Neural cell (in vitro differentiated cells): ENCODE results near the gene PVALB. TPM values are rescaled to one million over a fixed set of nuclear protein-coding genes. Genes with fewer than 3 reads are reported as not detected.

Experiments
- H2AFZ ChIP-seq: fragments of 200-600, 300-800 bp; sonication (generic), shearing (Covaris generic); 2 replicates; pipeline ENCODE4 v1.6.0; 2014; ENCODE audit warnings: low read depth, mild to moderate bottlenecking, antibody characterized with exemption, low read length, moderate library complexity
- H3F3A ChIP-seq: fragments of 200-600 bp; shearing (Covaris generic); 2 replicates; pipeline ENCODE4 v1.6.1; 2016; ENCODE audit warnings: mild to moderate bottlenecking, moderate library complexity, mixed read lengths, antibody characterized with exemption, low read length; ENCODE audit not compliant: insufficient read depth, poor library complexity, severe bottlenecking
- H3K27ac ChIP-seq: fragments of 200-600, 300-800 bp; sonication (generic), shearing (Covaris generic); 2 replicates; pipeline ENCODE4 v1.5.1; 2014; ENCODE audit warnings: mild to moderate bottlenecking, low read length, moderate library complexity
- H3K27me3 ChIP-seq: fragments of 300-800, 200-600 bp; sonication (generic), shearing (Covaris generic); 2 replicates; pipeline ENCODE4 v1.6.0; 2014; ENCODE audit warnings: mild to moderate bottlenecking, low read depth, low read length, moderate library complexity; ENCODE audit not compliant: insufficient read depth
- H3K36me3 ChIP-seq: fragments of 300-800, 200-600 bp; sonication (generic), shearing (Covaris generic); 2 replicates; pipeline ENCODE4 v1.5.1; 2014; ENCODE audit warnings: mild to moderate bottlenecking, antibody characterized with exemption, low read length, moderate library complexity; ENCODE audit not compliant: insufficient read depth
- H3K4me2 ChIP-seq: fragments of 300-800, 200-600 bp; sonication (generic), shearing (Covaris generic); 2 replicates; pipeline ENCODE4 v1.6.0; 2014; ENCODE audit warnings: mild to moderate bottlenecking, low read length
- H3K4me3 ChIP-seq: fragments of 300-800, 200-600 bp; sonication (generic), shearing (Covaris generic); 2 replicates; pipeline ENCODE4 v1.5.1; 2014; ENCODE audit warnings: mild to moderate bottlenecking, low read length, moderate library complexity
- H3K79me2 ChIP-seq: fragments of 200-600 bp; shearing (Covaris generic); replicated peaks from 2 replicates; pipeline ENCODE4 v1.6.0; 2014; ENCODE audit warnings: mild to moderate bottlenecking, low read length, moderate library complexity; ENCODE audit not compliant: insufficient read depth
- H3K9ac ChIP-seq: fragments of 300-800, 200-600 bp; sonication (generic), shearing (Covaris generic); 2 replicates; pipeline ENCODE4 v1.6.1; 2016; ENCODE audit warnings: mild to moderate bottlenecking, low read length, mixed read lengths
- H3K9me2 ChIP-seq: fragments of 200-600 bp; shearing (Covaris generic); 2 replicates; pipeline ENCODE4 v1.6.1; 2016; ENCODE audit warnings: mild to moderate bottlenecking, low read length, mixed read lengths; ENCODE audit not compliant: insufficient read depth
- H3K9me3 ChIP-seq: fragments of 200-600, 300-800 bp; sonication (generic), shearing (Covaris generic); 2 replicates; pipeline ENCODE4 v1.6.1; 2016; ENCODE audit warnings: mild to moderate bottlenecking, mixed run types, low read length, moderate library complexity, mixed read lengths
- H4K20me1 ChIP-seq: fragments of 200-600 bp; shearing (Covaris generic); 2 replicates; pipeline ENCODE4 v1.6.1; 2016; ENCODE audit warnings: mild to moderate bottlenecking, mixed run types; ENCODE audit not compliant: insufficient read depth
- CTCF ChIP-seq: fragments of 450-650 bp; IDR thresholded peaks from 2 replicates; pipeline ENCODE4 v1.5.1; 2014; ENCODE audit warnings: antibody characterized with exemption, mild to moderate bottlenecking, moderate library complexity; ENCODE audit not compliant: poor library complexity, severe bottlenecking
- EP300 ChIP-seq: fragments of 450-650 bp; conservative IDR thresholded peaks from 2 replicates; pipeline ENCODE4 v1.6.1; 2014; ENCODE audit warnings: antibody characterized with exemption, mild to moderate bottlenecking, moderate library complexity; ENCODE audit not compliant: poor library complexity, severe bottlenecking
- EZH2 ChIP-seq: fragments of 200-600, 300-800 bp; shearing (Covaris generic), sonication (generic); IDR thresholded peaks from 2 replicates; pipeline ENCODE4 v1.6.1; 2014; ENCODE audit warnings: antibody characterized with exemption, low read length, borderline replicate concordance, mild to moderate bottlenecking; ENCODE audit not compliant: insufficient read depth, poor library complexity, severe bottlenecking
- MXI1 ChIP-seq: fragments of 450-650 bp; conservative IDR thresholded peaks from 2 replicates; pipeline ENCODE4 v1.6.1; 2014; ENCODE audit warnings: antibody characterized with exemption, mild to moderate bottlenecking; ENCODE audit not compliant: poor library complexity, severe bottlenecking
- POLR2AphosphoS5 ChIP-seq: IDR thresholded peaks from 2 replicates; pipeline ENCODE4 v1.6.1; 2012
- RAD21 ChIP-seq: fragments of 450-650 bp; conservative IDR thresholded peaks from 2 replicates; pipeline ENCODE4 v1.6.1; 2014; ENCODE audit warnings: antibody characterized with exemption, mild to moderate bottlenecking, moderate library complexity
- SMC3 ChIP-seq: fragments of 450-650 bp; conservative IDR thresholded peaks from 2 replicates; pipeline ENCODE4 v1.6.1; 2014; ENCODE audit warnings: antibody characterized with exemption, mild to moderate bottlenecking, moderate library complexity; ENCODE audit not compliant: poor library complexity
- TAF1 ChIP-seq: IDR thresholded peaks from 2 replicates; pipeline ENCODE4 v1.6.1; 2012; ENCODE audit warnings: low read depth
- polyA plus RNA-seq: library from polyadenylated mRNA; depleted of rRNA; stranded (reverse); fragments of >200 nt; gene quantifications from 2 replicates; pipeline ENCODE4 v1.2.3, GENCODE V29; 2014
- TF ChIP-seq, protein P1 (sequence below): IDR thresholded peaks from 2 replicates; pipeline ENCODE4 v1.6.1; 2012; ENCODE audit warnings: borderline replicate concordance

Gene PVALB
- polyA plus RNA-seq, 1 donor from 2014 or later: not detected

GRCh38 chr22:36798674-36799066, 18.2 kb downstream of the PVALB start:
- Histone ChIP-seq H2AFZ (no peak overlapping the region), H3K9ac (no peak overlapping the region), H3K9me3 (no peaks in the 10 kb centered on the region), H3K27ac (no peak overlapping the region), H3K27me3 (no peaks in the 10 kb centered on the region), H3K36me3 (no peaks in the 10 kb centered on the region), H3K79me2 (no peaks in the 10 kb centered on the region), H3K4me3 (no peak overlapping the region), H3F3A (no peaks in the 10 kb centered on the region), H3K4me2 (no peak overlapping the region), H4K20me1 (no peaks in the 10 kb centered on the region), H3K9me2 (no peaks in the 10 kb centered on the region)
- TF ChIP-seq TAF1 (no peak), SMC3 (no peak), POLR2AphosphoS5 (no peak), EZH2 (no peak), MXI1 (no peak), CTCF (no peak), RAD21 (no peak), EP300 (no peak)
- TF ChIP-seq, protein P1, sequence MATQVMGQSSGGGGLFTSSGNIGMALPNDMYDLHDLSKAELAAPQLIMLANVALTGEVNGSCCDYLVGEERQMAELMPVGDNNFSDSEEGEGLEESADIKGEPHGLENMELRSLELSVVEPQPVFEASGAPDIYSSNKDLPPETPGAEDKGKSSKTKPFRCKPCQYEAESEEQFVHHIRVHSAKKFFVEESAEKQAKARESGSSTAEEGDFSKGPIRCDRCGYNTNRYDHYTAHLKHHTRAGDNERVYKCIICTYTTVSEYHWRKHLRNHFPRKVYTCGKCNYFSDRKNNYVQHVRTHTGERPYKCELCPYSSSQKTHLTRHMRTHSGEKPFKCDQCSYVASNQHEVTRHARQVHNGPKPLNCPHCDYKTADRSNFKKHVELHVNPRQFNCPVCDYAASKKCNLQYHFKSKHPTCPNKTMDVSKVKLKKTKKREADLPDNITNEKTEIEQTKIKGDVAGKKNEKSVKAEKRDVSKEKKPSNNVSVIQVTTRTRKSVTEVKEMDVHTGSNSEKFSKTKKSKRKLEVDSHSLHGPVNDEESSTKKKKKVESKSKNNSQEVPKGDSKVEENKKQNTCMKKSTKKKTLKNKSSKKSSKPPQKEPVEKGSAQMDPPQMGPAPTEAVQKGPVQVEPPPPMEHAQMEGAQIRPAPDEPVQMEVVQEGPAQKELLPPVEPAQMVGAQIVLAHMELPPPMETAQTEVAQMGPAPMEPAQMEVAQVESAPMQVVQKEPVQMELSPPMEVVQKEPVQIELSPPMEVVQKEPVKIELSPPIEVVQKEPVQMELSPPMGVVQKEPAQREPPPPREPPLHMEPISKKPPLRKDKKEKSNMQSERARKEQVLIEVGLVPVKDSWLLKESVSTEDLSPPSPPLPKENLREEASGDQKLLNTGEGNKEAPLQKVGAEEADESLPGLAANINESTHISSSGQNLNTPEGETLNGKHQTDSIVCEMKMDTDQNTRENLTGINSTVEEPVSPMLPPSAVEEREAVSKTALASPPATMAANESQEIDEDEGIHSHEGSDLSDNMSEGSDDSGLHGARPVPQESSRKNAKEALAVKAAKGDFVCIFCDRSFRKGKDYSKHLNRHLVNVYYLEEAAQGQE: no peak

DNA sequence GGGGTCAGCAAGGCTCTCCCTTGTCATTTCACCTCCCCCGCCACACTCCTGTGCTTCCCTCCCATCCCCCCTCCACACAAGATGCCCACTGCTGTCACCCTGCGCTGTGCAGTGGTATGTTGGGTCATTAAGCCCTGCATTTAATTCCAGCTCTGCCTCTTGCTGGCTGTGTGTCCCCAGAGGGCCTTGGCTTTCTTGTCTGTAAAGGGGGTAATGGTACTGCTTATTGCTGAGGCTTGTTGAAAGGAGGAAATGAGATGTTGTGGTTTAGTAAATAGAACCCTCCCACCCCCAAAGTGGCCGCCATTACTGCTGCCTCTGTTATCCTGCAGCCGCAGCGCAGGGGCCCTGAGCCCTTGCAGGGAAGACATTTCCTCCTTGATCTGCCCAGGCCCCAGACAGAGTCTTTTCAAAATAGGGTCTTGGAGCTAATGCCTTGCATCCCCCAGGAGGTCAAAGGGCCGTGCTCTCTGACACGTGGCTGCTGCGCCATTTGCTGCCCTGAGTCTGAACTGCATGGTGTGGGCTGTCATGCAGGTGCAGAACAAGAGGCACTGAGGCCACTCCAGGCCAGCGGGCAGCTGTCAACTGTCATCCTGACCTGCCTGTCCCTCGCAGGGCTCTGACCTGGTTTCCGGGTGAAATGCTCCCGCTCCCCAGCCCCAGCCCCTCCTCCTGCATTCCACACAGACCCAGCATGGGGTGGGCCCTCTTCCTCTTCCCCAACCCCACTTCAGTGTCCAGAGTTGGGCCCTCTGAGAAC, 18.7 kb downstream of the PVALB start:
- Histone ChIP-seq H2AFZ (no peak overlapping the region), H3K9me2 (no peaks in the 10 kb centered on the region), H3K27me3 (no peaks in the 10 kb centered on the region), H4K20me1 (no peaks in the 10 kb centered on the region), H3K4me3 (no peak overlapping the region), H3K79me2 (no peaks in the 10 kb centered on the region), H3K4me2 (no peak overlapping the region), H3K9ac (no peak overlapping the region), H3K27ac (no peak overlapping the region), H3F3A (no peaks in the 10 kb centered on the region), H3K36me3 (no peaks in the 10 kb centered on the region), H3K9me3 (no peaks in the 10 kb centered on the region)
- no peak for TF ChIP-seq RAD21
- TF ChIP-seq EZH2: no peak
- no peak for TF ChIP-seq EP300
- TF ChIP-seq MXI1: no peak
- TF ChIP-seq, protein P1: no peak
- TF ChIP-seq POLR2AphosphoS5: no peak
- no peak for TF ChIP-seq SMC3
- TF ChIP-seq TAF1: no peak
- TF ChIP-seq CTCF: no peak
